SK-N-SH (cell line): ENCODE results near the gene MBD3L4.

ENCODE experiments used
- EP300 ChIP-seq, 2 experiments: IDR thresholded peaks; 2 replicates each; pipeline versions ENCODE4 v1.4.0 to v1.6.1; 2012; ENCODE audit warnings: borderline replicate concordance in 1 of 2, low read depth in 1 of 2, low read length in 1 of 2
- JUND ChIP-seq: IDR thresholded peaks from 2 replicates; pipeline ENCODE4 v1.4.0; 2012
- MXI1 ChIP-seq: IDR thresholded peaks from 2 replicates; pipeline ENCODE4 v1.6.1; 2012; ENCODE audit warnings: mild to moderate bottlenecking, low read depth, low read length, improper control_type of control experiment
- NFIC ChIP-seq: IDR thresholded peaks from 2 replicates; pipeline ENCODE4 v1.4.0; 2012; ENCODE audit warnings: borderline replicate concordance
- NRF1 ChIP-seq: IDR thresholded peaks from 2 replicates; pipeline ENCODE4 v1.6.1; 2012; ENCODE audit warnings: low read depth, mild to moderate bottlenecking, low read length
- POLR2AphosphoS5 ChIP-seq: IDR thresholded peaks from 2 replicates; pipeline ENCODE4 v1.6.1; 2012; ENCODE audit warnings: low read depth, low read length
- RCOR1 ChIP-seq: fragments of 150-350 bp; IDR thresholded peaks from 2 replicates; pipeline ENCODE4 v1.6.1; 2017; ENCODE audit warnings: antibody characterized with exemption, low read length
- TCF12 ChIP-seq: IDR thresholded peaks from 2 replicates; pipeline ENCODE4 v1.4.0; 2012
- TF ChIP-seq, protein P1 (sequence below): IDR thresholded peaks from 2 replicates; pipeline ENCODE4 v1.6.1; 2012; ENCODE audit warnings: mild to moderate bottlenecking, low read depth, low read length, moderate library complexity
- TF ChIP-seq, protein P2 (sequence below): fragments of 200-600 bp; sonication (generic); IDR thresholded peaks from 2 replicates; pipeline ENCODE4 v1.6.1; 2017; ENCODE audit warnings: antibody characterized with exemption, mild to moderate bottlenecking, moderate library complexity
- TF ChIP-seq, protein P3 (sequence below): IDR thresholded peaks from 2 replicates; pipeline ENCODE4 v1.4.0; 2012; ENCODE audit warnings: low read depth

DNA sequence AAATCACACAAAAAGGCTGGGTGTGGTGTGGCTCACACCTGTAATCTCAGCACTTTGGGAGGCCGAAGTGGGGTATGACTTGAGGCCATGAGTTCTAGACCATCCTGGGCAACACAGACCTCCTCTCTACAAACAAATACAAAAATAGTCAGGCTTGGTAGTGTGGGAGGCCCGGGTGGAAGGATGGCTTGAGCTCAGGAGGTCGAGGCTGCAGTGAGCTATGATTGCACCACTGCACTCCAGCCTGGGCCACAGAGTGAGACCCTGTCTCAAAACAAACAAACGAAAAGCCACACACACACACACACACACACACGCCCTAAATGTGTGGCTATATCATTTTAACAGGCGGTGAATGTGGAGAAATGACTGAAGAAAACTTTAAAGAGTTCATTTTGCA, 28.6 kb upstream of the MBD3L4 start:
- TF ChIP-seq, protein P1, sequence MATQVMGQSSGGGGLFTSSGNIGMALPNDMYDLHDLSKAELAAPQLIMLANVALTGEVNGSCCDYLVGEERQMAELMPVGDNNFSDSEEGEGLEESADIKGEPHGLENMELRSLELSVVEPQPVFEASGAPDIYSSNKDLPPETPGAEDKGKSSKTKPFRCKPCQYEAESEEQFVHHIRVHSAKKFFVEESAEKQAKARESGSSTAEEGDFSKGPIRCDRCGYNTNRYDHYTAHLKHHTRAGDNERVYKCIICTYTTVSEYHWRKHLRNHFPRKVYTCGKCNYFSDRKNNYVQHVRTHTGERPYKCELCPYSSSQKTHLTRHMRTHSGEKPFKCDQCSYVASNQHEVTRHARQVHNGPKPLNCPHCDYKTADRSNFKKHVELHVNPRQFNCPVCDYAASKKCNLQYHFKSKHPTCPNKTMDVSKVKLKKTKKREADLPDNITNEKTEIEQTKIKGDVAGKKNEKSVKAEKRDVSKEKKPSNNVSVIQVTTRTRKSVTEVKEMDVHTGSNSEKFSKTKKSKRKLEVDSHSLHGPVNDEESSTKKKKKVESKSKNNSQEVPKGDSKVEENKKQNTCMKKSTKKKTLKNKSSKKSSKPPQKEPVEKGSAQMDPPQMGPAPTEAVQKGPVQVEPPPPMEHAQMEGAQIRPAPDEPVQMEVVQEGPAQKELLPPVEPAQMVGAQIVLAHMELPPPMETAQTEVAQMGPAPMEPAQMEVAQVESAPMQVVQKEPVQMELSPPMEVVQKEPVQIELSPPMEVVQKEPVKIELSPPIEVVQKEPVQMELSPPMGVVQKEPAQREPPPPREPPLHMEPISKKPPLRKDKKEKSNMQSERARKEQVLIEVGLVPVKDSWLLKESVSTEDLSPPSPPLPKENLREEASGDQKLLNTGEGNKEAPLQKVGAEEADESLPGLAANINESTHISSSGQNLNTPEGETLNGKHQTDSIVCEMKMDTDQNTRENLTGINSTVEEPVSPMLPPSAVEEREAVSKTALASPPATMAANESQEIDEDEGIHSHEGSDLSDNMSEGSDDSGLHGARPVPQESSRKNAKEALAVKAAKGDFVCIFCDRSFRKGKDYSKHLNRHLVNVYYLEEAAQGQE: no peak
- TF ChIP-seq RCOR1 (no peak), MXI1 (no peak), POLR2AphosphoS5 (no peak), JUND (no peak), EP300 (IDR thresholded peaks at IDR 0.05; ENCODE audit: borderline replicate concordance in 1 of 2, low read depth in 1 of 2, low read length in 1 of 2) (no peak), NRF1 (no peak), TCF12 (no peak), NFIC (no peak)
- TF ChIP-seq, protein P2, sequence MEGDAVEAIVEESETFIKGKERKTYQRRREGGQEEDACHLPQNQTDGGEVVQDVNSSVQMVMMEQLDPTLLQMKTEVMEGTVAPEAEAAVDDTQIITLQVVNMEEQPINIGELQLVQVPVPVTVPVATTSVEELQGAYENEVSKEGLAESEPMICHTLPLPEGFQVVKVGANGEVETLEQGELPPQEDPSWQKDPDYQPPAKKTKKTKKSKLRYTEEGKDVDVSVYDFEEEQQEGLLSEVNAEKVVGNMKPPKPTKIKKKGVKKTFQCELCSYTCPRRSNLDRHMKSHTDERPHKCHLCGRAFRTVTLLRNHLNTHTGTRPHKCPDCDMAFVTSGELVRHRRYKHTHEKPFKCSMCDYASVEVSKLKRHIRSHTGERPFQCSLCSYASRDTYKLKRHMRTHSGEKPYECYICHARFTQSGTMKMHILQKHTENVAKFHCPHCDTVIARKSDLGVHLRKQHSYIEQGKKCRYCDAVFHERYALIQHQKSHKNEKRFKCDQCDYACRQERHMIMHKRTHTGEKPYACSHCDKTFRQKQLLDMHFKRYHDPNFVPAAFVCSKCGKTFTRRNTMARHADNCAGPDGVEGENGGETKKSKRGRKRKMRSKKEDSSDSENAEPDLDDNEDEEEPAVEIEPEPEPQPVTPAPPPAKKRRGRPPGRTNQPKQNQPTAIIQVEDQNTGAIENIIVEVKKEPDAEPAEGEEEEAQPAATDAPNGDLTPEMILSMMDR: no peak
- TF ChIP-seq, protein P3, sequence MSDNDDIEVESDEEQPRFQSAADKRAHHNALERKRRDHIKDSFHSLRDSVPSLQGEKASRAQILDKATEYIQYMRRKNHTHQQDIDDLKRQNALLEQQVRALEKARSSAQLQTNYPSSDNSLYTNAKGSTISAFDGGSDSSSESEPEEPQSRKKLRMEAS: no peak
